ENCODE data around the gene YIF1A.
"Not testable (repeated sequence)": the region's sequence is repeated elsewhere in the genome, so short reads cannot be mapped to it uniquely, and the experiment has no call there.

Gene YIF1A

GRCh38 chr11:66267379-66268243 is 21.3 kb downstream of the YIF1A start:
- DNase-seq, result no peak

- no peak for DNase-seq
These were observed 21.9 kb downstream of the YIF1A start for GRCh38 chr11:66267039-66267378.

GRCh38 chr11:66266378-66267038 is 22.4 kb downstream of the YIF1A start:
- no peak for DNase-seq

GRCh38 chr11:66265531-66266377 is 23.2 kb downstream of the YIF1A start:
- no peak for DNase-seq

- DNase-seq, result no peak
These were observed 24.0 kb downstream of the YIF1A start for GRCh38 chr11:66264914-66265313.

- no peak for DNase-seq
These were observed 24.6 kb downstream of the YIF1A start for GRCh38 chr11:66264383-66264782.

- no peak for DNase-seq
These were observed 25.2 kb downstream of the YIF1A start for GRCh38 chr11:66263785-66264184.

- no peak for DNase-seq
These were observed 25.7 kb downstream of the YIF1A start for GRCh38 chr11:66263231-66263630.

GRCh38 chr11:66262696-66263095 is 26.2 kb downstream of the YIF1A start:
- no peak for DNase-seq

- DNase-seq, result no peak
These were observed 26.8 kb downstream of the YIF1A start for GRCh38 chr11:66262191-66262590.

GRCh38 chr11:66261578-66261977 is 27.4 kb downstream of the YIF1A start:
- DNase-seq, result no peak

GRCh38 chr11:66259956-66260355 is 29.0 kb downstream of the YIF1A start:
- DNase-seq, result peak; percentile 27

- no peak for DNase-seq
These were observed 29.7 kb downstream of the YIF1A start for GRCh38 chr11:66259225-66259624.

GRCh38 chr11:66258473-66258893 is 30.5 kb downstream of the YIF1A start:
- no peak for DNase-seq

- not testable (repeated sequence) for DNase-seq
These were observed 35.9 kb downstream of the YIF1A start for GRCh38 chr11:66253081-66253480.

GRCh38 chr11:66251809-66252208 is 37.1 kb downstream of the YIF1A start:
- DNase-seq, result no peak

GRCh38 chr11:66248903-66249302 is 40.0 kb downstream of the YIF1A start:
- no peak for DNase-seq

GRCh38 chr11:66247801-66248200 is 41.1 kb downstream of the YIF1A start:
- DNase-seq, result no peak

- no peak for DNase-seq
These were observed 41.6 kb downstream of the YIF1A start for GRCh38 chr11:66247295-66247694.

- no peak for DNase-seq
These were observed 45.0 kb downstream of the YIF1A start for GRCh38 chr11:66243782-66244535.

GRCh38 chr11:66242095-66242765 is 46.7 kb downstream of the YIF1A start:
- no peak for DNase-seq

GRCh38 chr11:66240781-66241136 is 48.2 kb downstream of the YIF1A start:
- DNase-seq, result no peak
